Measurements from ENCODE around the gene PSMB3. TPM values are rescaled to one million over a fixed set of nuclear protein-coding genes. Genes with fewer than 3 reads are reported as not detected.

PSMB3 gene
- total and polyA plus RNA-seq, 9 of the 15 experiments (the other 6 are each of a cell fraction or from before 2014, with no cell fraction given) = 460 to 2,775 (median 574) TPM

- TF ChIP-seq, protein P1, sequence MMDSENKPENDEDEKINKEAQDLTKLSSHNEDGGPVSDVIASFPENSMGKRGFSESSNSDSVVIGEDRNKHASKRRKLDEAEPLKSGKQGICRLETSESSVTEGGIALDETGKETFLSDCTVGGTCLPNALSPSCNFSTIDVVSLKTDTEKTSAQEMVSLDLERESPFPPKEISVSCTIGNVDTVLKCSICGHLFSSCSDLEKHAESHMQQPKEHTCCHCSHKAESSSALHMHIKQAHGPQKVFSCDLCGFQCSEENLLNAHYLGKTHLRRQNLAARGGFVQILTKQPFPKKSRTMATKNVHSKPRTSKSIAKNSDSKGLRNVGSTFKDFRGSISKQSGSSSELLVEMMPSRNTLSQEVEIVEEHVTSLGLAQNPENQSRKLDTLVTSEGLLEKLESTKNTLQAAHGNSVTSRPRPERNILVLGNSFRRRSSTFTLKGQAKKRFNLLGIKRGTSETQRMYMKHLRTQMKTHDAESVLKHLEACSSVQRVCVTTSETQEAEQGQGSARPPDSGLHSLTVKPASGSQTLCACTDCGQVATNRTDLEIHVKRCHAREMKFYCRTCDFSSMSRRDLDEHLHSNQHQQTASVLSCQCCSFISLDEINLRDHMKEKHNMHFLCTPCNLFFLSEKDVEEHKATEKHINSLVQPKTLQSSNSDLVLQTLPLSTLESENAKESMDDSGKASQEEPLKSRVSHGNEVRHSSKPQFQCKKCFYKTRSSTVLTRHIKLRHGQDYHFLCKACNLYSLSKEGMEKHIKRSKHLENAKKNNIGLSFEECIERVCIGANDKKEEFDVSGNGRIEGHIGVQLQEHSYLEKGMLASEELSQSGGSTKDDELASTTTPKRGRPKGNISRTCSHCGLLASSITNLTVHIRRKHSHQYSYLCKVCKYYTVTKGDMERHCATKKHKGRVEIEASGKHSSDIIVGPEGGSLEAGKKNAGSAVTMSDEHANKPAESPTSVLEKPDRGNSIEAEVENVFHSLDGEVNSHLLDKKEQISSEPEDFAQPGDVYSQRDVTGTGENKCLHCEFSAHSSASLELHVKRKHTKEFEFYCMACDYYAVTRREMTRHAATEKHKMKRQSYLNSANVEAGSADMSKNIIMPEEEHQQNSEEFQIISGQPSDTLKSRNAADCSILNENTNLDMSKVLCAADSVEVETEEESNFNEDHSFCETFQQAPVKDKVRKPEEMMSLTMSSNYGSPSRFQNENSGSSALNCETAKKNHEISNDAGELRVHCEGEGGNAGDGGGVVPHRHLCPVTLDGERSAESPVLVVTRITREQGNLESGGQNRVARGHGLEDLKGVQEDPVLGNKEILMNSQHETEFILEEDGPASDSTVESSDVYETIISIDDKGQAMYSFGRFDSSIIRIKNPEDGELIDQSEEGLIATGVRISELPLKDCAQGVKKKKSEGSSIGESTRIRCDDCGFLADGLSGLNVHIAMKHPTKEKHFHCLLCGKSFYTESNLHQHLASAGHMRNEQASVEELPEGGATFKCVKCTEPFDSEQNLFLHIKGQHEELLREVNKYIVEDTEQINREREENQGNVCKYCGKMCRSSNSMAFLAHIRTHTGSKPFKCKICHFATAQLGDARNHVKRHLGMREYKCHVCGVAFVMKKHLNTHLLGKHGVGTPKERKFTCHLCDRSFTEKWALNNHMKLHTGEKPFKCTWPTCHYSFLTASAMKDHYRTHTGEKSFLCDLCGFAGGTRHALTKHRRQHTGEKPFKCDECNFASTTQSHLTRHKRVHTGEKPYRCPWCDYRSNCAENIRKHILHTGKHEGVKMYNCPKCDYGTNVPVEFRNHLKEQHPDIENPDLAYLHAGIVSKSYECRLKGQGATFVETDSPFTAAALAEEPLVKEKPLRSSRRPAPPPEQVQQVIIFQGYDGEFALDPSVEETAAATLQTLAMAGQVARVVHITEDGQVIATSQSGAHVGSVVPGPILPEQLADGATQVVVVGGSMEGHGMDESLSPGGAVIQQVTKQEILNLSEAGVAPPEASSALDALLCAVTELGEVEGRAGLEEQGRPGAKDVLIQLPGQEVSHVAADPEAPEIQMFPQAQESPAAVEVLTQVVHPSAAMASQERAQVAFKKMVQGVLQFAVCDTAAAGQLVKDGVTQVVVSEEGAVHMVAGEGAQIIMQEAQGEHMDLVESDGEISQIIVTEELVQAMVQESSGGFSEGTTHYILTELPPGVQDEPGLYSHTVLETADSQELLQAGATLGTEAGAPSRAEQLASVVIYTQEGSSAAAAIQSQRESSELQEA (IDR thresholded peaks at IDR 0.05; ENCODE audit: low read depth) = no peak
- no peak for TF ChIP-seq ZNF311 (CRISPR knock-in tag; IDR thresholded peaks at IDR 0.05)
- TF ChIP-seq MAFF (IDR thresholded peaks at IDR 0.05; ENCODE audit: low read length) = no peak
- no peak for TF ChIP-seq ZBTB49 (CRISPR knock-in tag; IDR thresholded peaks at IDR 0.05; ENCODE audit: borderline replicate concordance)
- TF ChIP-seq JUN (IDR thresholded peaks at IDR 0.05; ENCODE audit: borderline replicate concordance, low read depth, low read length) = no peak
- no peak for TF ChIP-seq JUN (CRISPR knock-in tag; IDR thresholded peaks at IDR 0.05; ENCODE audit: borderline replicate concordance)
- no peak for TF ChIP-seq ESRRA (IDR thresholded peaks at IDR 0.05; ENCODE audit: borderline replicate concordance, low read depth)
- TF ChIP-seq ATF1 (CRISPR knock-in tag; IDR thresholded peaks at IDR 0.05) = no peak
- no peak for TF ChIP-seq ATF1 (tag; IDR thresholded peaks at IDR 0.05)
- no peak for TF ChIP-seq TCF3 (CRISPR knock-in tag; IDR thresholded peaks at IDR 0.05)
- TF ChIP-seq, protein P2, sequence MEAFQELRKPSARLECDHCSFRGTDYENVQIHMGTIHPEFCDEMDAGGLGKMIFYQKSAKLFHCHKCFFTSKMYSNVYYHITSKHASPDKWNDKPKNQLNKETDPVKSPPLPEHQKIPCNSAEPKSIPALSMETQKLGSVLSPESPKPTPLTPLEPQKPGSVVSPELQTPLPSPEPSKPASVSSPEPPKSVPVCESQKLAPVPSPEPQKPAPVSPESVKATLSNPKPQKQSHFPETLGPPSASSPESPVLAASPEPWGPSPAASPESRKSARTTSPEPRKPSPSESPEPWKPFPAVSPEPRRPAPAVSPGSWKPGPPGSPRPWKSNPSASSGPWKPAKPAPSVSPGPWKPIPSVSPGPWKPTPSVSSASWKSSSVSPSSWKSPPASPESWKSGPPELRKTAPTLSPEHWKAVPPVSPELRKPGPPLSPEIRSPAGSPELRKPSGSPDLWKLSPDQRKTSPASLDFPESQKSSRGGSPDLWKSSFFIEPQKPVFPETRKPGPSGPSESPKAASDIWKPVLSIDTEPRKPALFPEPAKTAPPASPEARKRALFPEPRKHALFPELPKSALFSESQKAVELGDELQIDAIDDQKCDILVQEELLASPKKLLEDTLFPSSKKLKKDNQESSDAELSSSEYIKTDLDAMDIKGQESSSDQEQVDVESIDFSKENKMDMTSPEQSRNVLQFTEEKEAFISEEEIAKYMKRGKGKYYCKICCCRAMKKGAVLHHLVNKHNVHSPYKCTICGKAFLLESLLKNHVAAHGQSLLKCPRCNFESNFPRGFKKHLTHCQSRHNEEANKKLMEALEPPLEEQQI (IDR thresholded peaks at IDR 0.05) = no peak
- TF ChIP-seq WHSC1 (IDR thresholded peaks at IDR 0.05; ENCODE audit: low read length) = no peak
- TF ChIP-seq ZBTB17 (CRISPR knock-in tag; IDR thresholded peaks at IDR 0.05) = no peak
Observed at GRCh38 chr17:38704606-38705522, 47.7 kb upstream of the PSMB3 start, which contains the start of gene MLLT6 (continued).

Data from K562 (cell line).